DND-41 (cell line): ENCODE data around the gene ITM2B.

Experiments
- CTCF ChIP-seq: IDR thresholded peaks from 2 replicates; pipeline ENCODE4 v1.5.1; 2012; ENCODE audit warnings: borderline replicate concordance, low read length, moderate library complexity, mild to moderate bottlenecking; ENCODE audit not compliant: poor library complexity, severe bottlenecking; ENCODE audit errors: extremely low read depth
- EZH2 ChIP-seq: IDR thresholded peaks from 3 replicates; pipeline ENCODE4 v1.6.1; 2012; ENCODE audit warnings: borderline replicate concordance, low read depth, mild to moderate bottlenecking, moderate library complexity, low read length, inconsistent platforms; ENCODE audit not compliant: severe bottlenecking

- no peak for TF ChIP-seq EZH2
- no peak for TF ChIP-seq CTCF
Observed at GRCh38 chr13:48252176-48252575, 19.2 kb downstream of the ITM2B start.
